Hepatocyte (in vitro differentiated cells): ENCODE measurements around the gene PYGL.

Experiments
- EZH2 ChIP-seq: fragments of 200-600 bp; sonication (generic); IDR thresholded peaks from 2 replicates; pipeline ENCODE4 v1.6.1; 2016; ENCODE audit warnings: antibody characterized with exemption, mild to moderate bottlenecking, borderline replicate concordance
- TF ChIP-seq, protein P1 (sequence below): fragments of 200-600 bp; sonication (generic); IDR thresholded peaks from 2 replicates; pipeline ENCODE4 v1.5.1; 2016; ENCODE audit warnings: antibody characterized with exemption, mild to moderate bottlenecking; ENCODE audit not compliant: poor library complexity

DNA sequence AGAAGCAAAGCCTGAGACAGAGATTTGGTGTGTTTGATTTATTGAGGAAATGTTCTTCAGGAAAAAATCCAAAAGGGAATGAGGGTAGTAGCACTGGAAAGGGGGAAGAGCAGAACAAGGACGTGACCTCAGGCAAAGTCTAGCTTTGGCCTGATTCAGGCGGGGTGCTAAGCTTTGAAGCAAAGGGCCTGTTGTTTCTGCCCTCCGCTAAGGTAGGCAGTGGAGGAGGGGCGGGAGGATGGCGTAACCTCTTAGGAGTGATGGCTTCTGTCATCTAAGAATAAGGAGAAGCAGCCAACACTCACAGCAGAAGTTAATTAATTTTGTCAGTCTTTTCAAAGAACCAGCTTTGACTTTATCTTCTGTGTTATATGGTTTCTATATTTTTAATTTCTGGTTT lies 52.0 kb downstream of the PYGL start:
- TF ChIP-seq EZH2 = no peak
- TF ChIP-seq, protein P1, sequence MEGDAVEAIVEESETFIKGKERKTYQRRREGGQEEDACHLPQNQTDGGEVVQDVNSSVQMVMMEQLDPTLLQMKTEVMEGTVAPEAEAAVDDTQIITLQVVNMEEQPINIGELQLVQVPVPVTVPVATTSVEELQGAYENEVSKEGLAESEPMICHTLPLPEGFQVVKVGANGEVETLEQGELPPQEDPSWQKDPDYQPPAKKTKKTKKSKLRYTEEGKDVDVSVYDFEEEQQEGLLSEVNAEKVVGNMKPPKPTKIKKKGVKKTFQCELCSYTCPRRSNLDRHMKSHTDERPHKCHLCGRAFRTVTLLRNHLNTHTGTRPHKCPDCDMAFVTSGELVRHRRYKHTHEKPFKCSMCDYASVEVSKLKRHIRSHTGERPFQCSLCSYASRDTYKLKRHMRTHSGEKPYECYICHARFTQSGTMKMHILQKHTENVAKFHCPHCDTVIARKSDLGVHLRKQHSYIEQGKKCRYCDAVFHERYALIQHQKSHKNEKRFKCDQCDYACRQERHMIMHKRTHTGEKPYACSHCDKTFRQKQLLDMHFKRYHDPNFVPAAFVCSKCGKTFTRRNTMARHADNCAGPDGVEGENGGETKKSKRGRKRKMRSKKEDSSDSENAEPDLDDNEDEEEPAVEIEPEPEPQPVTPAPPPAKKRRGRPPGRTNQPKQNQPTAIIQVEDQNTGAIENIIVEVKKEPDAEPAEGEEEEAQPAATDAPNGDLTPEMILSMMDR = no peak
